Neutrophil (primary cell): ENCODE measurements around the gene MLN.

Source experiments
- H3K27ac ChIP-seq: fragments of 200-600 bp; sonication (generic); 2 replicates; pipeline ENCODE4 v1.5.1; 2016; ENCODE audit warnings: mild to moderate bottlenecking, moderate library complexity
- H3K27me3 ChIP-seq: fragments of 200-600 bp; sonication (generic); 2 replicates; pipeline ENCODE4 v1.6.0; 2016; ENCODE audit warnings: mild to moderate bottlenecking
- H3K36me3 ChIP-seq: fragments of 200-600 bp; sonication (generic); 2 replicates; pipeline ENCODE4 v1.5.1; 2017
- H3K4me1 ChIP-seq, 2 experiments: fragments of 200-600 bp in 1 of 2; sonication (generic) in 1 of 2; 1 replicate in 1 of 2; 2 replicates in 1 of 2; pipeline versions ENCODE4 v1.5.1 to v1.6.1; 2013 to 2016; ENCODE audit warnings: low read depth in 1 of 2, low read length in 1 of 2, mild to moderate bottlenecking in 1 of 2, moderate library complexity in 1 of 2; ENCODE audit not compliant: control insufficient read depth in 1 of 2, insufficient read depth in 1 of 2
- H3K4me3 ChIP-seq, 2 experiments: fragments of 200-600 bp in 1 of 2; sonication (generic) in 1 of 2; 1 replicate in 1 of 2; 2 replicates in 1 of 2; pipeline ENCODE4 v1.5.1; 2013 to 2016; ENCODE audit warnings: low read depth in 1 of 2, low read length in 1 of 2, mild to moderate bottlenecking in 1 of 2, moderate library complexity in 1 of 2
- H3K9me3 ChIP-seq: fragments of 200-600 bp; sonication (generic); 2 replicates; pipeline ENCODE4 v1.5.1; 2016
- TF ChIP-seq, protein P1 (sequence below): fragments of 200-600 bp; sonication (generic); IDR thresholded peaks from 2 replicates; pipeline ENCODE4 v1.5.1; 2016; ENCODE audit warnings: antibody characterized with exemption

Gene MLN

DNA sequence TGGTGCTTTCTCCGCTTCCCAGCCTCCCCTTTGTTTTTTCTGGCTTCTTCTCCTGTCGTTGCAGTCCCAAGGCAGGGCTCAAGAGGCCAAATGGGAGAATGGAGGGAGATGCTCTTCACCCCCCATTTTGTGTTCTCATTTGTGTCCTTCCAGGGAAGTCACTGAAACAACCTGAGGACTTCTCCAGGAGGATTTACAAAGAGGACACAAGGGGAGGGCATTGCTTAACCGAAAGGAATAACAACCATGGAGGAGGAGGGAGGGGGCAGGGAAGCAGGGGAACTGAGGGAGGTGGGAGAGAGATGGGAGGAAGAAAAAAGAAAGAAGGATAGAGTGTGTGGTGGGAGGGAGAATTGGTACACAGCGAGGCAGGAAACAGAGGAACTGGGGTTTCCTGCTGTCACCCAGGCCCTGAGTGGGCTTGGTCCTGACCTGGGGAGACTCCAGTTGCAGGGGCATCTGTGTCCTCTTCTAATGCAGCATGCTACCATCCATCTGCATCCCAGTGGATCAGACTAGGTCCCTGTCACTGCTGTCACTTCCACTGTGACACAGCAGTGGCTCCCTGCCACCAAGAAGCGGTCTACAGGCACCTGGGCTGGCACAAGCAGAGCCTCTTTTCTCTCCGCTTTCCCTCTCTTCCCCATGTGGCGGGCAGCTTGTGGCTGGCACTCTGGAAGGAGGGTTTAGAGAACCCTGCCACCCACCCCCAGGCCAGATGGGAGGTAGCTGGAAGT, 17.1 kb upstream of the MLN start:
- TF ChIP-seq, protein P1, sequence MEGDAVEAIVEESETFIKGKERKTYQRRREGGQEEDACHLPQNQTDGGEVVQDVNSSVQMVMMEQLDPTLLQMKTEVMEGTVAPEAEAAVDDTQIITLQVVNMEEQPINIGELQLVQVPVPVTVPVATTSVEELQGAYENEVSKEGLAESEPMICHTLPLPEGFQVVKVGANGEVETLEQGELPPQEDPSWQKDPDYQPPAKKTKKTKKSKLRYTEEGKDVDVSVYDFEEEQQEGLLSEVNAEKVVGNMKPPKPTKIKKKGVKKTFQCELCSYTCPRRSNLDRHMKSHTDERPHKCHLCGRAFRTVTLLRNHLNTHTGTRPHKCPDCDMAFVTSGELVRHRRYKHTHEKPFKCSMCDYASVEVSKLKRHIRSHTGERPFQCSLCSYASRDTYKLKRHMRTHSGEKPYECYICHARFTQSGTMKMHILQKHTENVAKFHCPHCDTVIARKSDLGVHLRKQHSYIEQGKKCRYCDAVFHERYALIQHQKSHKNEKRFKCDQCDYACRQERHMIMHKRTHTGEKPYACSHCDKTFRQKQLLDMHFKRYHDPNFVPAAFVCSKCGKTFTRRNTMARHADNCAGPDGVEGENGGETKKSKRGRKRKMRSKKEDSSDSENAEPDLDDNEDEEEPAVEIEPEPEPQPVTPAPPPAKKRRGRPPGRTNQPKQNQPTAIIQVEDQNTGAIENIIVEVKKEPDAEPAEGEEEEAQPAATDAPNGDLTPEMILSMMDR, result no peak
- Histone ChIP-seq H3K27ac (no peak overlapping the region), H3K4me1 (no peaks in the 10 kb centered on the region), H3K9me3 (no peaks in the 10 kb centered on the region), H3K27me3 (peaks cover 51% of the 10 kb centered on the region), H3K4me3 (no peak overlapping the region), H3K36me3 (no peaks in the 10 kb centered on the region)

DNA sequence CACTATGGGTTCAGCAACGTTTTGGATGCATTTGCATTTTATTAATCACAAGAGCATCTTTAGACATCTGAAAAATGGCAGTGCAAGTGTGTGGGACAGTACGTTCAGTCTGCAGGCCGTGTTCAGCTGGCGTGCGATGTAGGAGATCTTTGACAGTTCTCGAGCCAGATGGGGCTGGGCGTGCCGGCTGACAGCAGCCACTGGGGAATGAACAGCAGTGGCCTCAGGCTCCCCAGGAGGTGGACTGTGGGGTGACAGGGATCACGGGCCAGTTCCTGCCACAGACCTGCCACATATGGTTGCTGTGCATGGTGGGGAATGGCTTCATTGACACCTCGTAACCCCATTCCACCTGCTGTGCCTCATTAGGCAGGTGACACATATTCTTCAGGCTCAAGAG, 16.4 kb upstream of the MLN start:
- TF ChIP-seq, protein P1, result no peak
- Histone ChIP-seq H3K4me3 (no peak overlapping the region), H3K9me3 (no peaks in the 10 kb centered on the region), H3K27ac (no peak overlapping the region), H3K27me3 (peaks cover 58% of the 10 kb centered on the region), H3K36me3 (no peaks in the 10 kb centered on the region), H3K4me1 (no peaks in the 10 kb centered on the region)

DNA sequence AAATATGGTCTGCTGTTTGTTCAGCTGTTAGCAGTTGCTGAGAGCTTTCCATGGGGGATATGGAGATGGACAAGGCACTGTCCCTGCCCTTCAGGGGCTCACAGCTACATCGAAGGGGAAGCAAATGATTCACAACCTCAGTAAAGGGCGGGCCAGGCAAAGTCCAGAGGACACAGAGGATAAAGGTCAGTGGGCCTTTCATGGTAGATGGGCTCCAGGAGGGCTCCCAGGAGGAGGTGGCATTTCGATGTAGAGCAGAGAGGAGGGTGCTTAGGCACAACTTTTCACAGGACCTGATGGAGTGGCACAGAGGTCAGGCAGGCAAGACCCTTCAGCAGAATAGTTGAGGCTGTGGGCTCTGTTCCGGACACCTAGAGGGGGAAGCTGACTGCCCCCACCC, 15.2 kb upstream of the MLN start:
- no peak overlapping the region for H3K27ac ChIP-seq
- no peaks in the 10 kb centered on the region for H3K9me3 ChIP-seq
- no peaks in the 10 kb centered on the region for H3K4me1 ChIP-seq
- TF ChIP-seq, protein P1, result no peak
- H3K27me3 ChIP-seq, result peaks cover 69% of the 10 kb centered on the region
- no peaks in the 10 kb centered on the region for H3K36me3 ChIP-seq
- H3K4me3 ChIP-seq, result no peak overlapping the region

DNA sequence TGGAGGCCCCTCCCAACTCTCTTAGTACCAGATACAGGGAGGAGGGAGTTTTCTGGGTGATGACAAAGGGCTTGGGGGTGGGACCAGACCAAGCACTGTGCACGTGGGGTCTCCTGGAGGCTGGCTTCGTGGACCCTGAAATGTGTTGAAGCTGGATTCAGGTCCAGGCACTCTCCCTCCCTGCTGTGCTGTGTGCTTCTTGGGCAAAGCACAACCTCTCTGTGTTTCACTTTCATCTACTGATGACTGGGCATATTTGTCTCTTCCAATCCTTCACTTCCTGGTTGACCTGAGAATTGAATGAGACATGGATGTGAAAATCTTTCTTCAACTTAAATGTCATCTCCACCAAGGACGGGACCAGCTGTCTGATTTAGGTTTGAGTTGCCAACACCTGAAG, 14.5 kb upstream of the MLN start:
- Histone ChIP-seq H3K27me3 (peaks cover 77% of the 10 kb centered on the region), H3K4me3 (no peak overlapping the region), H3K27ac (no peak overlapping the region), H3K4me1 (no peaks in the 10 kb centered on the region), H3K9me3 (no peaks in the 10 kb centered on the region), H3K36me3 (no peaks in the 10 kb centered on the region)
- TF ChIP-seq, protein P1, result no peak

DNA sequence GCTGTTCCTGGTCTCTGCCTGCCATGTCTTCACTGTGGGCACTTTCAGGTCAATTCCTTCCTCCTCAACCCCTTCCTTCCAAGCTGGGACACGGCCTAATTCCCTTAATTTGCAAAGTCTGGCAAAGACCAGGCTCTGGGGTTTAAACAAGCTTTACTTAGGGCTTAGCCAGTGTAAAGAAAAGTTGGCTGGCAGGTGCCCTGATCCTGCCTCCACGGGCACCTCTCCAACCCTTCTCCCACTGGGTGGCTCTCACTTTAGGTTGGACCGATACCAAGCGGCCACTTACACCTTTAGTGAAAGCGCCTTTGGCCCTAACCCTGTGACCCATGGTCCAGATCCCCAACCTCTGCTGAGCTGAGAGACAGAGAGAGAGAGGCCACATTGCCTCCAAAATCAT, 13.7 kb upstream of the MLN start:
- no peaks in the 10 kb centered on the region for H3K36me3 ChIP-seq
- H3K27me3 ChIP-seq, result peaks cover 79% of the 10 kb centered on the region
- no peaks in the 10 kb centered on the region for H3K4me1 ChIP-seq
- no peak overlapping the region for H3K27ac ChIP-seq
- TF ChIP-seq, protein P1, result no peak
- H3K4me3 ChIP-seq, result no peak overlapping the region
- H3K9me3 ChIP-seq, result no peaks in the 10 kb centered on the region
